Retinal pigment epithelial cell (primary cell): Measurements from ENCODE around the gene CCM2.
"Not testable (repeated sequence)": the region's sequence is repeated elsewhere in the genome, so short reads cannot be mapped to it uniquely, and the experiment has no call there.

ENCODE experiments used
- DNase-seq: peaks from one replicate; pipeline ENCODE4 v3.0.0-alpha.2; 2010; ENCODE audit warnings: low read depth
- H3K4me3 ChIP-seq: 2 replicates; pipeline ENCODE4 v1.5.1; 2011; ENCODE audit warnings: mild to moderate bottlenecking, low read length, control low read depth, moderate library complexity
- CTCF ChIP-seq: conservative IDR thresholded peaks from 2 replicates; pipeline ENCODE4 v1.5.1; 2011; ENCODE audit warnings: low read depth, low read length, control low read depth, inconsistent platforms

Gene CCM2

DNA sequence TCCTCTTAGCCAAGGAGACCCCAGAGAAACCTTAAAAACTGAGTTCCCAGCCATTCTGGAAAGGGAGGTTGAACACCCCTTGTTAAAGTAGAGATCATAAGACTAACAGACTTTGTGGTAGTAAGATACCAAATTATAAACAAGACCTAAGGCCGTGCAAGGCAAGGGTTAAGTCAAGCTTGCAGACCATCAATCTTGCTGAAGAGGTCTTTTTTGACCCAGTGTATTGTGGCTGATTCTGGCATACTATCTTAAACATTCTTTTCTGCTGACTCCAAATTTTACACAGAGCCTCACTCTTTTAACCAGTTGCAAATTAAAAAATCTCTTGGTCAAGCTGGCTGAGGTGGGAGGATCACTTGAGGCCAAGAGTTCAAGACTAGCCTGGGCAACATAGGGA, 112.6 kb downstream of the CCM2 start:
- H3K4me3 ChIP-seq, result no peak overlapping the region
- DNase-seq, result no peak
- TF ChIP-seq CTCF, result no peak

GRCh38 chr7:45114257-45114656, 114.3 kb downstream of the CCM2 start:
- DNase-seq, H3K4me3 ChIP-seq: not testable (repeated sequence)

- DNase-seq, result no peak
- no peak overlapping the region for H3K4me3 ChIP-seq
- no peak for TF ChIP-seq CTCF
These were observed 114.9 kb downstream of the CCM2 start for GRCh38 chr7:45114926-45115325.

DNA sequence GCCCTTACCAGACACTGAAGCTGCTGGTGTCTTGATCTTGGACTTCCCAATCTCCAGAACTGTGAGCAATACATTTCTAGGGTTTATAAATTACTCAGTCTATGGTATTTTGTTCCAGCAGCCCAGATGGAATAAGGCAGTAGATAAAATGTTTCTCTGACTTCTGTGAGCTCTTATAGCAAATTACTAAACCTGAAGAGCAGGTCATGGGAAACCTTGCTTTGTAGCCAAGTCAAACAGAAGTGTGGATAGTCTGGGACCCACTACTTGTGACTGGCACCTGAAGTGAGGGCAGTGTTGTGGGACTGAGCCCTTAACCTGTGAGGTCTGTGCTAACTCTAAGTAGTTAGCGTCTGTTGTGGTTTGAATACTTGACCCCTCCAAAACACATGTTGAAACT, 116.0 kb downstream of the CCM2 start:
- DNase-seq, result no peak
- no peak for TF ChIP-seq CTCF
- H3K4me3 ChIP-seq, result no peak overlapping the region

GRCh38 chr7:45117582-45117981, 117.6 kb downstream of the CCM2 start:
- no peak for TF ChIP-seq CTCF
- H3K4me3 ChIP-seq, result no peak overlapping the region
- no peak for DNase-seq

- no peak overlapping the region for H3K4me3 ChIP-seq
- TF ChIP-seq CTCF, result no peak
- no peak for DNase-seq
These were observed 118.3 kb downstream of the CCM2 start for GRCh38 chr7:45118292-45118691.

DNA sequence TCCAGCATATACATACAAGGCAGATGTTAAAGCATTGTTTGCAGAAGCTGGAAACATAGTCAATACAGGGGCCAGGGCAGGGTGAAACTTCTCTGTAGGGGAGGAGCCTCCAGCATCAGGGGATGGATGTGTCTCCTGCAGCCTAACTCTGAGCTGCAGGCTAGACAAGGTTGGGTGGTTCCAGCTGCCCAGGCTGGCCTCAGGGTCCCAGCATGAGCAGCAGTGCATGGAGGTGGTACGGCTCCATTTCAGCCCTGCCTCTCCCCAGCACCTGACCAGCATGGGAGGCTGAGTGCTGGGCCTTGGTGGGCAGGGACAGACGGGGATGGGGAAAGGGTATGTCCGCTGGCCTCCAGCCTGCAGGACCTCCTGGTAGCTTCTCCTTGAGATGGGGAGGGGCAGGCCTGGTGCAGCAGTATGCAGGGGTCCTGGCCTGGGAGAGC, 118.9 kb downstream of the CCM2 start:
- no peak for TF ChIP-seq CTCF
- no peak for DNase-seq
- H3K4me3 ChIP-seq, result no peak overlapping the region

- no peak overlapping the region for H3K4me3 ChIP-seq
- no peak for TF ChIP-seq CTCF
- DNase-seq, result no peak
These were observed 119.5 kb downstream of the CCM2 start for GRCh38 chr7:45119550-45119949.
